ENCODE results near the gene CANT1.

The CANT1 gene

DNA sequence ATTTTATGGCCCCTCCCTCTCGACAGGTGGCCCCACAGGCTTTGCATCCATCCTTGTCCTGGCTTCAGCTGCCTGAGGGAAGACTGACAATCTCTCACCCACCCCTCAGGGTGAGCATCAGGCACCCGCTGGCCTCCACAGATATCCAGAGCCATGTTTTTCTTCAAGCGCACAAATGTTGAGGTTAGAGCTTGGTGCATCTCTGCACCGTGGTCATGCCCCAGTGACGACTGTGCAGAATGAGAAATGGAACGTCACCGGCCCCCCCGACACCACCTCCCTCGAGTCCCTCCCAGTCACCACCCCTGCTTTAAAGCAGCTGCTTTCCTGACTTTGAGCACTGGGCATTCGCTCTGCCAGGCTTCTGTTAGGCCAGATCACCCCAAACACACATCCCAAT is 64.6 kb downstream of the CANT1 start:
- in situ Hi-C loops (cut with HindIII; ENCODE audit: low sequenced_read_pairs): loop anchor here (5.0 kb wide), 1 partner anchor 108 kb away; no protein-coding TSS in a partner anchor

- in situ Hi-C loops (cut with HindIII; ENCODE audit: low sequenced_read_pairs): loop anchor here (5.0 kb wide), 1 partner anchor 107 kb away; no protein-coding TSS in a partner anchor
Measured at GRCh38 chr17:78944026-78944425, 65.5 kb downstream of the CANT1 start.

All from endothelial cell of hepatic sinusoid (primary cell).